SKM-1 (cell line): ENCODE measurements around the gene TPD52L1.
"Not testable (repeated sequence)": the region's sequence is repeated elsewhere in the genome, so short reads cannot be mapped to it uniquely, and the experiment has no call there.

Experiments
- DNase-seq: peaks from one replicate; lab custom pipeline; 2025; ENCODE audit not compliant: unreplicated experiment; lab: John Stamatoyannopoulos, UW

TPD52L1 gene

GRCh38 chr6:125140808-125141207, 12.8 kb upstream of the TPD52L1 start:
- DNase-seq = no peak

GRCh38 chr6:125142618-125143017, 11.0 kb upstream of the TPD52L1 start:
- DNase-seq = no peak

- DNase-seq = no peak
Measured at GRCh38 chr6:125144822-125145221, 8.8 kb upstream of the TPD52L1 start.

GRCh38 chr6:125149256-125150144, 4.1 kb upstream of the TPD52L1 start:
- DNase-seq = no peak

- DNase-seq = no peak
Measured at GRCh38 chr6:125151700-125152099, 1.9 kb upstream of the TPD52L1 start.

- no peak for DNase-seq
Measured at GRCh38 chr6:125154118-125154760, 666 bp downstream of the TPD52L1 start.

GRCh38 chr6:125154761-125155135, 1.2 kb downstream of the TPD52L1 start:
- no peak for DNase-seq

- DNase-seq = no peak
Measured at GRCh38 chr6:125155344-125155743, 1.8 kb downstream of the TPD52L1 start.

- DNase-seq = no peak
Measured at GRCh38 chr6:125156496-125156895, 2.9 kb downstream of the TPD52L1 start.

- no peak for DNase-seq
Measured at GRCh38 chr6:125157280-125157679, 3.7 kb downstream of the TPD52L1 start.

- no peak for DNase-seq
Measured at GRCh38 chr6:125157725-125158124, 4.2 kb downstream of the TPD52L1 start.

- not testable (repeated sequence) for DNase-seq
Measured at GRCh38 chr6:125163339-125163738, 9.8 kb downstream of the TPD52L1 start.

GRCh38 chr6:125163811-125164210, 10.2 kb downstream of the TPD52L1 start:
- no peak for DNase-seq

GRCh38 chr6:125164696-125165095, 11.1 kb downstream of the TPD52L1 start:
- no peak for DNase-seq

GRCh38 chr6:125165256-125165655, 11.7 kb downstream of the TPD52L1 start:
- DNase-seq = no peak

- no peak for DNase-seq
Measured at GRCh38 chr6:125165776-125166175, 12.2 kb downstream of the TPD52L1 start.

- DNase-seq = no peak
Measured at GRCh38 chr6:125166711-125167110, 13.1 kb downstream of the TPD52L1 start.

GRCh38 chr6:125167579-125167978, 14.0 kb downstream of the TPD52L1 start:
- DNase-seq = no peak

GRCh38 chr6:125169058-125169457, 15.5 kb downstream of the TPD52L1 start:
- DNase-seq = no peak

- DNase-seq = no peak
Measured at GRCh38 chr6:125169522-125169921, 15.9 kb downstream of the TPD52L1 start.

GRCh38 chr6:125170376-125170775, 16.8 kb downstream of the TPD52L1 start:
- DNase-seq = no peak

GRCh38 chr6:125173341-125174095, 19.9 kb downstream of the TPD52L1 start:
- no peak for DNase-seq
